Measurements from ENCODE around the gene CCDC77.

DNA sequence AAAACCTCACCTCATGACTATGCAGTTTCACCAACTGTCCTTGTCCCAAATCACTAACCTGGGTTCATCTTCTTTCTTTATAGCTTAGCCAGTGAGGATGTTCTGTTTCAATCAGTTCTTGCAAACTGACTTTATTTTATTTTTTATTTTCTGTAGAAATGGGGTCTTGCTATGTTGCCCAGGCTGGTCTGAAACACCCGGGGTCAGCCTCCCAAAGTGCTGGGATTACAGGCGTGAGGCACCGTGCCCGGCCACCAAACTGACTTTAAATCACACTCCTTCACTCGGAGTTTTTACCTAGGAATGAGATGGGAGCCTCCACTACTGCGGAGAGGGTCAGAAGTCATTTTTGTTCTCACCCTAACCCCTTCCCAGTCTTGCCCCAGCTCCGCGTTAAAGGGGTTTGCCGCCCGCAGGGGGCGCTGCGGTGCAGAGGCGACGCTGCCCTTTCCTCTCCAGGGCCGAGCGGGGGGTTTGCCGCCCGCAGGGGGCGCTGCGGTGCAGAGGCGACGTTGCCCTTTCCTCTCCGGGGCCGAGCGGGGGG is 51.3 kb downstream of the CCDC77 start:
- TF ChIP-seq, protein P1, sequence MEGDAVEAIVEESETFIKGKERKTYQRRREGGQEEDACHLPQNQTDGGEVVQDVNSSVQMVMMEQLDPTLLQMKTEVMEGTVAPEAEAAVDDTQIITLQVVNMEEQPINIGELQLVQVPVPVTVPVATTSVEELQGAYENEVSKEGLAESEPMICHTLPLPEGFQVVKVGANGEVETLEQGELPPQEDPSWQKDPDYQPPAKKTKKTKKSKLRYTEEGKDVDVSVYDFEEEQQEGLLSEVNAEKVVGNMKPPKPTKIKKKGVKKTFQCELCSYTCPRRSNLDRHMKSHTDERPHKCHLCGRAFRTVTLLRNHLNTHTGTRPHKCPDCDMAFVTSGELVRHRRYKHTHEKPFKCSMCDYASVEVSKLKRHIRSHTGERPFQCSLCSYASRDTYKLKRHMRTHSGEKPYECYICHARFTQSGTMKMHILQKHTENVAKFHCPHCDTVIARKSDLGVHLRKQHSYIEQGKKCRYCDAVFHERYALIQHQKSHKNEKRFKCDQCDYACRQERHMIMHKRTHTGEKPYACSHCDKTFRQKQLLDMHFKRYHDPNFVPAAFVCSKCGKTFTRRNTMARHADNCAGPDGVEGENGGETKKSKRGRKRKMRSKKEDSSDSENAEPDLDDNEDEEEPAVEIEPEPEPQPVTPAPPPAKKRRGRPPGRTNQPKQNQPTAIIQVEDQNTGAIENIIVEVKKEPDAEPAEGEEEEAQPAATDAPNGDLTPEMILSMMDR (IDR thresholded peaks at IDR 0.05) = no peak
- no peak for TF ChIP-seq POLR2A (IDR thresholded peaks at IDR 0.05)

All from lower leg skin (tissue), 3 donors.